ENCODE data around the gene LANCL2.
A peak's percentile ranks its signal among the peaks of the same experiment; 100 is the strongest.

LANCL2 gene

DNA sequence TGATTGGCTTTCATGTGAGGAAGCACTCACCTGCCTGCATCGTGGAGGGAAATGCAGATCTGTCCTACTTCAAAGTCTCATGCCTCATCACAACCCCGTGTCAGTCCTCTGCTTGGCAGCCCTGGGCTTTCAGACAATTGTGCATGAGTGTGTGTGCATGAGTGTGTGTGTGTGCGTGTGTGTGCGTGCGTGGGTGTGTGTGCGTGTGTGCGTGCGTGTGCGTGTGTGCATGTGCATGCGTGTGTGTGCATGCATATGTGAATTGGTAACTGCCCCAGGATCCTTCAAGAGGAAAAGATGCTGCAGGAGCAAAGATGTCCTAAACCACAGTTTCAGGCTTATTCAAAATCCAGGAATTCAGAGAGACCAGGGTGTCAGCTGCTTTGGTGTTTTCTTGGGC lies 71.3 kb downstream of the LANCL2 start:
- Mint-ChIP-seq H3K9me3 (no peaks in the 10 kb centered on the region), H3K4me3 (no peak overlapping the region), H3K4me1 (peaks cover 12% of the 10 kb centered on the region), H3K27ac (no peak overlapping the region), H3K36me3 (peaks cover 4% of the 10 kb centered on the region)
- DNase-seq (ENCODE audit: low spot score in 2 of 2) (peak in 1 of 2 donors; percentile 22), ATAC-seq (no peak)

DNA sequence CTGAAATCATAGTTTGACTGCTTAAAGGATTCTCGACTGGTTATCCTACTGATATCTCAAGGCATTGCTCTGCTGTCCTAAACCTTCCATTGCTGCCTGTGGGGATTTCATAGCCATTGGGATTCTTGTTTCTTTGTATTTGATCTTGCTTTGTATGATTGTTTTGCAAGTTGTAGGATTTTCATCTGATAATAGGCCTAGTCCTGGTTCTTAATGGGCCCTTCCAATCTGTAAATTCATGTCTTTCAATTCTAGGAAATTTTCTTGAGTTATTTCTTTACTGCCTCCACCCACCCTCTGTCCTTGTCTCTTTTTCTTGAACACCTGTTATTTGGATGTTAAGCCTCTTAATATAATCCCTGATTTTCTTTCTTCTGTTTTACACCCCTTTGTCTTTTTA lies 72.2 kb downstream of the LANCL2 start:
- Mint-ChIP-seq H3K4me1 (peaks cover 12% of the 10 kb centered on the region), H3K9me3 (no peaks in the 10 kb centered on the region), H3K27ac (no peak overlapping the region), H3K36me3 (peaks cover 4% of the 10 kb centered on the region), H3K4me3 (no peak overlapping the region)
- DNase-seq (ENCODE audit: low spot score in 2 of 2), result no peak
- ATAC-seq, result no peak

GRCh38 chr7:55438085-55438756 lies 73.1 kb downstream of the LANCL2 start:
- ATAC-seq (no peak), DNase-seq (ENCODE audit: low spot score in 2 of 2) (peak in 1 of 2 donors; percentile 45)
- H3K9me3 Mint-ChIP-seq, result no peaks in the 10 kb centered on the region
- H3K27ac Mint-ChIP-seq, result no peak overlapping the region
- peaks cover 4% of the 10 kb centered on the region for H3K36me3 Mint-ChIP-seq
- peaks cover 12% of the 10 kb centered on the region for H3K4me1 Mint-ChIP-seq
- no peak overlapping the region for H3K4me3 Mint-ChIP-seq

- H3K27ac Mint-ChIP-seq, result no peak overlapping the region
- ATAC-seq (no peak), DNase-seq (ENCODE audit: low spot score in 2 of 2) (peak in 1 of 2 donors; percentile 34)
- no peak overlapping the region for H3K4me3 Mint-ChIP-seq
- peaks cover 4% of the 10 kb centered on the region for H3K36me3 Mint-ChIP-seq
- H3K4me1 Mint-ChIP-seq, result peaks cover 12% of the 10 kb centered on the region
- no peaks in the 10 kb centered on the region for H3K9me3 Mint-ChIP-seq
Measured at GRCh38 chr7:55438757-55439525, 73.8 kb downstream of the LANCL2 start.

- H3K27ac Mint-ChIP-seq, result no peak overlapping the region
- H3K4me1 Mint-ChIP-seq, result peaks cover 12% of the 10 kb centered on the region
- no peak overlapping the region for H3K4me3 Mint-ChIP-seq
- DNase-seq (ENCODE audit: low spot score in 2 of 2), result no peak
- H3K36me3 Mint-ChIP-seq, result peaks cover 4% of the 10 kb centered on the region
- H3K9me3 Mint-ChIP-seq, result no peaks in the 10 kb centered on the region
- no peak for ATAC-seq
Measured at GRCh38 chr7:55439627-55440026, 74.5 kb downstream of the LANCL2 start.

DNA sequence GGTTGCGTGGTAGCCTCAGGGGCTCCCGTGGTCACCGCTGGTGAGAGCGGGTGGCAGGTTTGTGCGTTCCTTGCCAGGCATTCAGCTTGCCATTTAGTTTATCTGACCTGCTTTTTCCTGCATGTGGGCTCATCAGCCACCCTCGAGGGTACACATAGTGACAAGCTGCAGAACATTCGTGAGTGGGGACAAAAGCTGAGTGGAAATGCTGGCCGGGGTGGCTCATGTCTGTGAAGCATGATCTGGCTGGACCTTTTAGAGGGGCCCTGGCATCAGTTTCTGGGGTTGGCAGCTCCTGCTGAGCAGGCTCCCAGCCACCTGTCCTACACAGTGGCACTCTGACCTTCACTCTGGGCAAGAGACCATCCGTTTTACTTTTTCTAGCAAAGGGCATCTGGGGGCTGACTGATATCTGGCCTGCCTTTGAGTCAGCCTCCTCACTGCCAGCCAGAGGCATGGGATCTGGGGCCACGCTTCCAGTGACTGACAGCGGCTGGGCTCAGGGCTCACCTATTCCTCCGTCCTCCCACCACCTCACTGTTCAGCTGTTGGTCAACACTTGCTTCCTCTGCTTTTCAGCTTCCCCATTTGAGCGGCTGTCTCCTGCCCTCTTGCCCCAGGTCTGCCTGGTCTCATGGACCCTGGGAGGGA lies 75.0 kb downstream of the LANCL2 start:
- Mint-ChIP-seq H3K4me3 (no peak overlapping the region), H3K9me3 (no peaks in the 10 kb centered on the region), H3K27ac (no peak overlapping the region), H3K4me1 (peaks cover 16% of the 10 kb centered on the region), H3K36me3 (peaks cover 4% of the 10 kb centered on the region)
- ATAC-seq, result peak; percentile 16
- peak in 1 of 2 donors; percentile 45 for DNase-seq (ENCODE audit: low spot score in 2 of 2)

GRCh38 chr7:55441002-55441401 lies 75.9 kb downstream of the LANCL2 start:
- ATAC-seq (no peak), DNase-seq (ENCODE audit: low spot score in 2 of 2) (peak in 1 of 2 donors; percentile 25)
- Mint-ChIP-seq H3K36me3 (no peaks in the 10 kb centered on the region), H3K27ac (no peak overlapping the region), H3K4me3 (no peak overlapping the region), H3K9me3 (no peaks in the 10 kb centered on the region), H3K4me1 (peaks cover 21% of the 10 kb centered on the region)

GRCh38 chr7:55441774-55442522 lies 76.8 kb downstream of the LANCL2 start:
- DNase-seq (ENCODE audit: low spot score in 2 of 2) (no peak), ATAC-seq (no peak)
- Mint-ChIP-seq H3K36me3 (no peaks in the 10 kb centered on the region), H3K27ac (no peak overlapping the region), H3K4me1 (peaks cover 21% of the 10 kb centered on the region), H3K9me3 (no peaks in the 10 kb centered on the region), H3K4me3 (no peak overlapping the region)

- H3K9me3 Mint-ChIP-seq, result no peaks in the 10 kb centered on the region
- peaks cover 9% of the 10 kb centered on the region for H3K4me1 Mint-ChIP-seq
- H3K36me3 Mint-ChIP-seq, result peaks cover 4% of the 10 kb centered on the region
- ATAC-seq (no peak), DNase-seq (ENCODE audit: low spot score in 2 of 2) (no peak)
- no peak overlapping the region for H3K27ac Mint-ChIP-seq
- no peak overlapping the region for H3K4me3 Mint-ChIP-seq
Measured at GRCh38 chr7:55444786-55445185, 79.6 kb downstream of the LANCL2 start.

DNA sequence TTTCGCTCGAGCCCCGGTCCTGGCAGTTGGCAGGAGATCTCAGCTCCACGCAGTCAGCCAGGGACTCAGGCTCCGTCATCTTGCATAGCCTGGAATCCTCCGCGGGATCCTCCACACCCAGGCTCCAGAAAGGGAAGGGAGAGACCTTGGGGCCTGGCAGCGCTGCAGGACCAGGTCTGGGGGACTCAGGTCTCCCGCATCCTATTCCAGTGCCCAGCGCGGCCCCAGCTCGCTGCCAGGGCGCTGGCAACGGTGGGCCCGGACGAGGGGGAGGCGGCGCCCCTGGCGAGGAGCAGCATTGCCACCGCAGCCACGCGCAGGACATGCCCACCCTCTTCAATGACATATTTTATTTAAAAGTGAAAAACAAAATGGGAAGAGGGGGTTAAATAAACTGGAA lies 83.4 kb downstream of the LANCL2 start:
- no peak overlapping the region for H3K4me3 Mint-ChIP-seq
- no peak overlapping the region for H3K27ac Mint-ChIP-seq
- peaks cover 9% of the 10 kb centered on the region for H3K4me1 Mint-ChIP-seq
- no peaks in the 10 kb centered on the region for H3K9me3 Mint-ChIP-seq
- peak in 1 of 2 donors; percentile 23 for DNase-seq (ENCODE audit: low spot score in 2 of 2)
- peaks cover 6% of the 10 kb centered on the region for H3K36me3 Mint-ChIP-seq
- no peak for ATAC-seq

DNA sequence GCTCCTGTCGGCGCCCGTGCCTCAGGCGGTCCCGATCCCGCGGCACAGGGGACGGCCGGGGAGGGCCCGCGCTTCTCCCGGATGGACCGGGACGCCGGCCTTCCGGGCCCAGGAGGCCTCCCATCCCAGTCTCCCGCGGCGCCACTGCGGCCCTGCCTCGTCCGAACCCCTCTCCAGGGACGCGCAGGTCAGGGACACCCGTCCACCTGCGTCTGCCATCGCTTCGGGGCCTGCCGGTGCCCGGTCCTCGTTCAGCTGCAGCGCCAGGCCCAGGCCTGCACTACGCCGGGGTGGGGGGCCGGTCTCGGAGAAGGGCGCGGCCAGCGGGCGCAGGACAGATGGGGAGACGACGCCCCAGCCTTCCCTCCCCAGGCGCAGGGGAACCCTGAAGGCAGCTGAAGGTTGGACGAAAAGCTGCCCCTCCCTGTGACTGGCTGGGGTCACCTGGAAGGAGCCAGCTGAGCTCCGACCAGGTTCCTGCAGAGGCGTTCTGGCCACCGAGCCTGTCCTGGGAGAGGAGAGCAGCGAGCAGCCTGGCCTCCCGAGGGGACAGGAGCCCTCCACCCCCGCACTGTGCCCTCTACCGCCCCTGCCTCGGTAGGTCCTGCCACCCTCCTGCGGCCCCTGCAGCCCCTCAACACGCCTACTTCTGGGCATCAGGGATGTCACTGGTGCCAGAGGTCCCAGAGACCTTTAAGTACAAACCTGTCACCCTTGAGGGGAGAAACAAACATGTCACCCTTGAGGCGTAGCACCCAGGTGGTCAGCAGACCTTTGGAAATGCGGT lies 84.3 kb downstream of the LANCL2 start:
- H3K4me1 Mint-ChIP-seq, result peaks cover 9% of the 10 kb centered on the region
- ATAC-seq, result no peak

GRCh38 chr7:55449992-55450535 lies 84.9 kb downstream of the LANCL2 start:
- Mint-ChIP-seq H3K4me1 (peaks cover 12% of the 10 kb centered on the region), H3K36me3 (peaks cover 6% of the 10 kb centered on the region), H3K4me3 (no peak overlapping the region), H3K27ac (no peak overlapping the region), H3K9me3 (no peaks in the 10 kb centered on the region)
- DNase-seq (ENCODE audit: low spot score in 2 of 2) (no peak), ATAC-seq (no peak)

More for the DNA sequence above, 84.3 kb downstream of the LANCL2 start:
- Mint-ChIP-seq H3K9me3 (no peaks in the 10 kb centered on the region), H3K36me3 (peaks cover 6% of the 10 kb centered on the region), H3K27ac (no peak overlapping the region), H3K4me3 (no peak overlapping the region)
- peak in 1 of 2 donors; percentile 47 for DNase-seq (ENCODE audit: low spot score in 2 of 2)

GRCh38 chr7:55452971-55453370 lies 87.8 kb downstream of the LANCL2 start:
- Mint-ChIP-seq H3K9me3 (peaks cover 5% of the 10 kb centered on the region), H3K4me1 (peaks cover 13% of the 10 kb centered on the region), H3K4me3 (no peak overlapping the region), H3K27ac (no peak overlapping the region), H3K36me3 (peaks cover 6% of the 10 kb centered on the region)
- no peak for DNase-seq (ENCODE audit: low spot score in 2 of 2)
- ATAC-seq, result no peak

DNA sequence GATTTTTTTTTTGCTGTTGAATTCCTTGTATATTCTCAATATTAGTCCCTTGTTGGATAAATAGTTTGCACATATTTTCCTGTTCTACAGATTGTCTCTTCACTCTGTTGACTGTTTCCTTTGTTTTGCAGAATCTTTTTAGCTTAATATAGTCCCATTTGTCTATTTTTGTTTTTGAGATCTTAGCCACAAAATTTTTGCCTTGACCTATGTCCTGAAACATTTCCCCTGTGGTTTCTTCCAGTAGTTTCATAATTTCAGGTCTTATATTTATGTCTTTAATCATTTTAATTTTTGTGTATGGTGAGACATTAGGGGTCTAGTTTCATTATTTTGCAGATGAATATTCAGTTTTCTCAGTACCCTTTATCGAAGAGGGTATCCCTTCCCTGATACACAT lies 92.7 kb downstream of the LANCL2 start:
- H3K9me3 Mint-ChIP-seq, result peaks cover 29% of the 10 kb centered on the region
- peaks cover 19% of the 10 kb centered on the region for H3K36me3 Mint-ChIP-seq
- H3K4me3 Mint-ChIP-seq, result no peak overlapping the region
- peaks cover 22% of the 10 kb centered on the region for H3K4me1 Mint-ChIP-seq
- no peak for DNase-seq (ENCODE audit: low spot score in 2 of 2)
- H3K27ac Mint-ChIP-seq, result no peak overlapping the region
- no peak for ATAC-seq
